ENCODE measurements around the gene ODAD4. TPM values are rescaled to one million over a fixed set of nuclear protein-coding genes. Genes with fewer than 3 reads are reported as not detected.
"Not testable (repeated sequence)": the region's sequence is repeated elsewhere in the genome, so short reads cannot be mapped to it uniquely, and the experiment has no call there.

The ODAD4 gene
- total RNA-seq, 2 donors from 2014 or later, result 0.74 to 1.2 TPM

DNA sequence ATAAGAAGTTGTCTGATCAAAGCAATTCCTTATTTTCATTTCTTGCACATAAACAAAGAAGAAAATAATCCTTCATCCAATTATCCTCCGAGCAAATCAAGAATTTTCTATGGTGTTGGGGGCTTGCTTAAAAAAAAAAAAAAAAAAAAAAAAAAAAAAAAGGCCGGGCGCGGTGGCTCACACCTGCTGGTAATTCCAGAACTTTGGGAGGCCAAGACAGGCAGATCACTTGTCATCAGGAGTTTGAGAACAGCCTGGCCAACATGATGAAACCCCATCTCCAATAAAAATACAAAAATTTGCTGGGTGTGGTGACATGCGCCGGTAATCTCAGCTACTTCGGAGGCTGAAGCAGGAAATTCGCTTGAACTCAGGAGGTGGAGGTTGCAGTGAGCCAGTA lies 55.5 kb downstream of the ODAD4 start:
- DNase-seq (ENCODE audit: low spot score), result no peak
- intact Hi-C loops (cut with DNase I), result no loop called here

DNA sequence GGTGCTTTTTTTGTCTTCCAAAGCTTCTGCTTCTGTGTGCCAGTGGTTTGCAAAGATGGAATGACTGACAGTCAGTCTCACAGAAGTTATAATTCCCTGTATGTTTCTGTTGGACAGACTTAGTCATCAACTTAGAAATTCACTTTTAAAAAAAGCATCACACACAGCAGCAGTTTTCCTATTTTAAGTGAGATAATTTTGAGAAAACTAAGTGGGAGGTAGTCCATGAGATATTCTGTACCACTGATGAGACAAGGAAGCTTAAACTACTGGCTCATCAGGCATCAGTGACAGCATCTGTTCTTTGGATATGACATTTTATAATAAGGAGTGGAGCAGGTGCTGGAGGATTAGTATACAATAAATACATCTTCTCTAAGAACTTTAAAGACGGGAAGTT lies 56.2 kb downstream of the ODAD4 start:
- DNase-seq (ENCODE audit: low spot score), result no peak
- intact Hi-C loops (cut with DNase I), result no loop called here

DNA sequence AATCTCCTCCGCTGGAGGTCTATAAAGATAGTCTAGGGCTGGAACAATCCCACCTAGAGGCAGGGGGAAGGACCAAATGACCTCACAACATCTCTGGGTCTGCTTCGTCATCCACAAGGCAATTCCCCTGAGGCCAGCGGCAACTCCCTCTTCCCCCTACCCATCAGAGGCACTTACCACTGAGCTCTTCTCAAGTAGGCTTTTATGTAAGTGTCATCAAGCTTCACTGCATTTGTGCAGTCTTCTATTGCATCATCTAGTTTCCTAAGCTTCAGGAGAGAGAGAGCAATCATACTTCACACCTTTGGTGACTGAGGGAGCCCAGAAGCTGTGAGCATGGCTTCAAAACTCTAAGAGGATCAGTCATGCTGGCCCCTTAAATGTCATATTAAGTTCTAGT lies 57.2 kb downstream of the ODAD4 start:
- DNase-seq (ENCODE audit: low spot score), result no peak
- intact Hi-C loops (cut with DNase I), result no loop called here

DNA sequence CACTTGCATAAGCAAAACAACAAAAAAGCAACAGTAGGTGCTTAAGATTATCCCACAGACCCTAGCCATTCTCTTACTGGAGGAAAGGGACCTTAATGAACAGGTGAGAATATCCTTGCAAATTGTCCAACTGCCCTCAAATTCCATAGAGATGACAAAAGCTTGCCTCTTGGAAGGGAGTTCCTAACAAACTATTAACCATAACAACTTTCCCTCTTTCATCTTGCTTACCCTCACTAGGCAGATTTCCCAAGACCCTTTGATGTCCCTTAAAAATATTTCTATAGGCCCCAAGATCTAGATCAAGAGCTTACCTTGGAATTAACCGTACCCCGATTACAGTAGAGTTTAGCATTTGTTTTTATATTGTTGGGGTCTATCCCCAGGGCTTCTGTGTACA lies 58.0 kb downstream of the ODAD4 start:
- DNase-seq (ENCODE audit: low spot score), result no peak
- intact Hi-C loops (cut with DNase I), result no loop called here

DNA sequence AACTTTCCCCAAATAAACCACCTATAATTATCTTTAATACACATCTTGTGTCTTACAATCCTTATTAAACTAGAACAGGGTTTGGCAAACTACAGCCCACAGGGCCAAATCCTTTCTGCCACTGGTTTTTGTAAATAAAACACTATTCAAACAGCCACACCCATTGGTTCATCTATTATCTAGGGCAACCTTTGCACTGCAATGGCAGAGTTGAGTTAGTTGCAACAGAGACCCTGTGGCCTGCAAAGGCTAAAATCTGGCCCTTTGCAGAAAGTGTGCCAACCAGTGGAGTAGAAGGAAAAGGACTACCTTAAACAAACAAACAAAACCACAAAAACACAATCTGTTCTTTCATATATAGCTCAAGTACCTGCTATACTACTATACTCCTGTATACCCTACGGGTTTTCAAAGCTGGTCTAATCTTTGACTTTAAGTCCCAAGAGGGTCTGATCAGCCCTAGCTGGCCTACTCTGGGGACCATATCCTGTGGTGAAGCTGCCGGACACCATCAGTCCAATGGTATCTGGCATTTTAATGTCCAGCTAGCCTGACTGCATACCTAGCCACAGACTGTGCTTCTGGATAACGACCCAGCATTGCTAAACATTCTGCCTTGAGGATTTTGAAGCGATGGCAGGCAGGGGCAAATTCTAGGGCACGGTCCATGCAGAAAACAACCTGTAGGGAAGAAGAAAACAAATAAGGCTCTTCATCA lies 59.4 kb downstream of the ODAD4 start:
- intact Hi-C loops (cut with DNase I), result no loop called here
- DNase-seq (ENCODE audit: low spot score), result no peak

DNA sequence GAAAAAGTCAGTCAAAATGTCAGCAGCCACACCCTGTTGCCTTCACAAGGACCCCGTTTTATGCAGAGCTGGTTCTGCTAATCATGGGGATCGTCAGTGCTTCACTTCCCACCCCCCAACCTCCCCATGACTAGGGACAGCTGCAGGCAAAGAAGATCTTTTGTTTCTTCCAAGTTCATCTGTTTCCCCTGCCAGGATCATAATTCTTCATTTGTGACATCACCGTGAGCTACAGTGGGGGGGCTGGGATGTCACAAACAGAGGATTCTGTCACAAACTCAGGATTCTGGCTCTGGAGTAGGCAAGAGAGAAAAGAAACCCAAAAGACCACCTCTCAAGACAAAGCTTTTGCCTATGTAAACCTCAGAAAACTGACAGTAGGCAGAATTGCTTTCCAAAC lies 62.2 kb downstream of the ODAD4 start:
- intact Hi-C loops (cut with DNase I), result no loop called here
- no peak for DNase-seq (ENCODE audit: low spot score)

DNA sequence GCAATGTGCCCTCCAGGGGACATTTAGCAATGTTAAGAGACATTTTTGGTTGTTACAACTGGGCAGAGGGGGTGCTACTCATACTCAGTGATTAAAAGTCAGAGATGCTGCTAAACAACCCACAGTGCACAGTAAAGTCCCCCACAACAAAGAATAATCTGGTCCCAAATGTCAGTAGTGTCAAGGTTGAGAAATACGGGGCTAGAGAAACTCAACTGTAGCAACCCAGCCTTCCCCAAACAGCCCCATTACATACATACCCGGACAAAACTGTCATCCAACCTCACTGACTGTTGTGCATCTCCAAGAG lies 66.4 kb downstream of the ODAD4 start:
- intact Hi-C loops (cut with DNase I), result no loop called here
- DNase-seq (ENCODE audit: low spot score), result no peak

DNA sequence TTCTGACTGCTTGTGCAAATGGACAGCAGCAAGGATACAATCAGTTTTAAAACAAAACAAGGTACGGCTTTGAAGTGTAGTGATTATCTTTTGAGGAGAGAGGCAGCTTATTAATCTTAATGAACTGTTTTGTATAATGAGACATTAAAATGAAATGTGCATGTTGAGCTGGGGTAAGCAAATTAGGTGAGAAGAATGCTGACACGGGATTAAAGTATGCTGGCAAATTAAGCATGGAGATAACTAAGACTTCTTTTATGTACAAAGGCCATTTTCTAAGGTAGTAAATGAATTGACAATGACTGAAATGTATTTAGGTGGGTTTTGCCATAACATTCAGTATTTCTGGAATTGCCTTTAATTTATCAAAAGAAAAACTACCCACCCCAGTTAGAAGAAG lies 68.1 kb downstream of the ODAD4 start:
- DNase-seq (ENCODE audit: low spot score), result no peak
- intact Hi-C loops (cut with DNase I), result no loop called here

DNA sequence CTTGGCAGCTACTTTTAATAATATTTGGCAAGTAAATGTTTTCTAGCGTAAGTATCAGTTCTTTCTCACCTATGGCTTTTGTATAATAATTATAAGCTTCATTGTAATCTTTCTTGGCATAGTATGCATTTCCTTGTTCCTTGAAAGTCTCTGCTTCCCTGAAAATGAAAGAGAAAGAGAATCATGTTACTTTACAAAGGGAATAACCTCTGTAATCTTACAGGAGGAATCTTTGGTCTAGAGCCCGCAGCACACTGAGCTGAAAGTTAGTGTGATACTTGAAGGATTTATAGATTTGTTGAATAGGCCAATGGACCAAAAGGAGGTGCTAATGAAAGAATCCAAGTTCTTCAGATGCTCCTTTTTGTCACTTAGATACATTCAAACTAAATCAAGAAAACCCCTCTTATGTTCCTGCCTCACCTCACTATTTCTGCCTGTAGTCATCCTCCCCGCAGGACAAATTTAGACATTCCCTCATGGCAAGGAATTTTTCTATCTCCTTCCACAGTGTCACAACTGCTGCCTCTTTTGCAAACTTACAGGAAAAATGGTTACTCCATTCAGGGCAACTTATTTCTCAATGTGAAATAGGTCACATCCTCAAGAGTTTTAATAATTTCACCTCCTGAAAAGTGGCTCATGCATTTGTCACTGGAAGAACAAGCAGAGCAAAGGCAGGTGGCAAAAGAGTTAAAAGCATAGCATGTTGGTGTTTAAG lies 70.2 kb downstream of the ODAD4 start:
- intact Hi-C loops (cut with DNase I), result no loop called here
- DNase-seq (ENCODE audit: low spot score), result no peak

DNA sequence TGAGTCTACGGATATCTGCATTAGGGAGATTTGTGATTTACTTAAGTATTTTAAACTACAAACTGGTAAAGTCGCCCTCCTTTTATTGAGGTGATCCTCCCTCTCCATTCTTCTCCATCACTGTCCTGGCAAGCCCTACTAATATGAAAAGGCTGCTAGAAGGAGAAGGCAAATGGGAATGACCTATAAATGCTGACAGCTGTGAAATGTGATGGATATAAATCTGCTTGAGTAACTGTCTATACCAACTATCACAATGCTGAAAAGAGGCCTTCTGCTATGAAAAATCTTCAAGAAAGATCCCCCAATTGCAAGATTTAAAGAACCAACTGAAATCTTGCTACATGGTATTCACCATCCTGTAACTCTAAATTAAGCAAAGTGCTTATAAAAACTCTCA lies 71.3 kb downstream of the ODAD4 start:
- intact Hi-C loops (cut with DNase I), result no loop called here
- DNase-seq (ENCODE audit: low spot score), result no peak

DNA sequence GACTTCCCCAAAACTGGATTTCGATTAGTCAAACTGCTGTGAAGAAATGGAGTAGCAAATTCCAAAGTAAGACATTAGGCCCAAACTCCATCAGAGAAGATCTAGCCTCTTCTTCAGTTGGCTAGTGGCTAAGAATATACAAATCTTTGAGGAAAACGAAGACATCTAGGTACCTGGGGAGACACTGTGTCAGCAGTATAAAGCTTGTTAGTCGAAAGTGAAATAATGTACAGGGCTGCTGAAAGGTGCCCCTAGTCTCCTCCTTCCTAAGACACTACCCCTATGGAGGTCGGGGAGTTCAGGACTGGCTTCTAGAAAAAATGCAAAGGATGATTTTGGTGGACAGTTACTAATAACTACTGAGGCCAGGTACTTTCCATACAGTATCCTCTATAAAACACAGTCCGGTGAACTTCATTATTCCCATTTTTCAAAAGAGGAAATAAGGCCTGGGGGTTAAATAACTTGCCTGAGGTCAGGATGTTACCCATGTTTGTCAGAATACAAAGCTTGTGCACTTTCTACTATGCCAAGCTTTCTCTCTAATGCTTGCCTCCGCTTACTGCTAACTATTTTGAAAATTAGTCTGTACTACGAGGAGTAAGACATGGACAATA lies 71.9 kb downstream of the ODAD4 start:
- no peak for DNase-seq (ENCODE audit: low spot score)
- intact Hi-C loops (cut with DNase I), result no loop called here

DNA sequence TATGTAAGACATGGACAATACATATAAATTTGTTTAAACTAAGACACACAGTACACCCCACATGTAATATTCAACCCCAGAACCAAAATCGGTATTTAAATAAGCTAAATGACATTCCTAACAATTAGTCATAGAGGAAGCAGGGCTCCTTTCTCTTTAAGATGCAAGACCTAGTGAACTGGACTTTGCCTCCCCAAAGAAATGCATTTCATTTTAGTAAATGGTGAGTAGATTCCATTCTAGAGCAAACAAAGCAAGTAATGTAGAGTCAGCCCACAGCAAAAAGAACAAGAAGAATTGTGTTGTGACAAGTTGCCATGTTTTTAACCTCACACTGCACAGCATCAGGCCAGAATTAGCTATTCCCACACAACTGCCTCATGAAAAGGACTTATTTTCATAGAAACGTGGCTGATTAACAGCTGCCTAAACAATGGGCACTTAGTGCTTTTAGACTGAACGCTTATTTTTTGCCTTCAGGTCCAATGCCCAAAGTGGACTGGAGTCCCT lies 72.4 kb downstream of the ODAD4 start:
- no peak for DNase-seq (ENCODE audit: low spot score)
- intact Hi-C loops (cut with DNase I), result no loop called here

DNA sequence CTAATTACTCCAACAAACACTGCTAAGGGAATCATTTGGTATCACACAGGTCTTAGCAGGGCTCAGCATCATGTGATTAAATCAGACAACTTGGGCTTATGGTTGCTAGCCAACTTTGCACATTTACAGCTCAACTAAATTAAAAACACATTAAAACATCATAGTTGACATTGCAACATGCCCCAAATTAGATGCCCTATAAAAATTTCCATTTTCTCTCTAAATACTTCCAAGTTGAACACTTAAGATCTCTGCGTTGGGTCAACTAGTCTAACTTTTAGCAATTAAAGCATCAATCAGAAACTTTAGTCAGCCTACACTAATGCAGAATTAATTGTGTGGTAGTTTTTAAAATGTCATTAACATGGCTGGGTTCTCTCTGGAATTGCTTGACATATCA lies 74.7 kb downstream of the ODAD4 start:
- intact Hi-C loops (cut with DNase I), result no loop called here

DNA sequence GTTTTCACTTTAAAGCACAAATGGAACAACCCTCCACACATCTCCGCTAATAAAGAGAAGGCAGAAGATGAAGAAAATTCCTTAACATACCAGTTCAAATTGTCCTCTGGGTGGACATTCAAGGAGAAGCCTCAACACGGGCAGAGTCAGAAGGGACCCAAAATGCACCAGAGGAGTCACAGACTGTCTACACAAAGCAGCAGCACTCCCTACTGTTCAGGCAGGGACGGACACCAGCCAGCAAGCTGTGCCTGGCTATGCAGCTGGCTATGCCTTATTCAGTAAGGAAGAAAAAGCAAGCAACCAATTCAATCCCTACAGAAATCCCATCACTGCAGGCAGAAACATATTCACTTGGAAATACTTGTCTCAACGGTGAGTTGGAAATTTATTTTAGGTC lies 78.8 kb downstream of the ODAD4 start:
- intact Hi-C loops (cut with DNase I), result no loop called here
- no peak for DNase-seq (ENCODE audit: low spot score)

More for the DNA sequence above, 74.7 kb downstream of the ODAD4 start:
- DNase-seq (ENCODE audit: low spot score), result no peak

DNA sequence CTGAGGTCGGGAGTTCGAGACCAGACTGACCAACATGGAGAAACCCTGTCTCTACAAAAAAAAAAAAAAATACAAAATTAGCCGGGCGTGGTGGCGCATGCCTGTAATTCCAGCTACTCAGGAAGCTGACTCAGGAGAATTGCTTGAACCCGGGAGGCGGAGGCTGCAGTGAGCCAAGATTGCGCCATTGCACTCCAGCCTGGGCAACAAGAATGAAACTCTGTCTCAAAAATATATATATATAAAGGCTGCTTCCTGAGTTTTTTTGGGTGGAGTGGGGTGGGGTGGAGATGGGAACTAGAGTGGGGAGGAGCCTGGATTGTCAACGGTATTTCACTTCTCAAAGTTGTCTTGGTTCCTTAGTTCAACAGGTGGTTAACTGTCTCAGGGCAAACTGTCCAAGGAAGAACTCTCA lies 79.9 kb downstream of the ODAD4 start:
- intact Hi-C loops (cut with DNase I); DNase-seq (ENCODE audit: low spot score): not testable (repeated sequence)

DNA sequence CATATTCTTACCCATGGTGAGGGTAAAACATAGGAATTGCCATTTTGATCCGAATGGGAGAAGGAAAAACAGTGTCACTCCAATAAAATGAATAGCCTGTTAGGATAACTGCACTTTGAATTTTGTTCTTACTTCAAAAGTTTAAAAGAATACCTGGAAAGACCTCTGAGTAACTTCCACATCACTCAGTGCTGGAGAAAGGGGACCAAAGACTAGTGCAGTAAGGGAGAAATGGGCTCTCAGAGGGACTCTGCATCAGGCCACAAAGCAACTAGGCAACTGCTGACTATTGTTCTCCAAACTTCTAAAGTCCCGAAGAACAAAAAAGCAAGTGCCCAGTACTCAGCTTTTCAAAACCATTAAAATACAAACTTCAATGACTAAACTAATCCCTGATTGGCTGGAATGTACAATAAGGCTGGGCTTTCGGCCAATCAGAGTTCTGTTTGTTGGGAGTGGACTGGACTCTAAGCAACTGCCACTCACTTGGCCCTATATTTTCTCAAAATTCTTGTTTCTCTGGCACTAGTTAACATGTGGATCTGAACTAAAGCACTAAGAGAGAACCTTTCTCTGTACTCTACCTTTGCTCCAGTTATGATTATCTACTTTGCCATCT lies 80.6 kb downstream of the ODAD4 start:
- no peak for DNase-seq (ENCODE audit: low spot score)
- intact Hi-C loops (cut with DNase I), result no loop called here

DNA sequence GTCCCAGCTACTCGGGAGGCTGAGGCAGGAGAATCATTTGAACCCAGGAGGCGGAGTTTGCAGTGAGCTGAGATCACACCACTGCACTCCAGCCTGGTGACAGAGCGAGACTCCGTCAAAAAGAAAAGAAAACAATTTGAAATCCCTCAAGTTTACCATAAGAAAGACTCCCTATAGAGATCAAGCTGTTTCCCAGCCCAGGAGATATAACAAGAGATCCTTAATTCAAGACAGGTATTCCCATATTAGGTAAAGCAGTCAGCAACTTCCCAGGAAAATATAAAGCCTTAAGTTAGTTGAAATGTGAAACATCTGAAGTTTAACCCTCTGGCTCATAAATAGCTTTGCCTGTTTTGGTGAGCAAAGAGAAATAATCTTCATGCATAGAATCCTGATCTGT lies 81.9 kb downstream of the ODAD4 start:
- intact Hi-C loops (cut with DNase I); DNase-seq (ENCODE audit: low spot score): not testable (repeated sequence)

DNA sequence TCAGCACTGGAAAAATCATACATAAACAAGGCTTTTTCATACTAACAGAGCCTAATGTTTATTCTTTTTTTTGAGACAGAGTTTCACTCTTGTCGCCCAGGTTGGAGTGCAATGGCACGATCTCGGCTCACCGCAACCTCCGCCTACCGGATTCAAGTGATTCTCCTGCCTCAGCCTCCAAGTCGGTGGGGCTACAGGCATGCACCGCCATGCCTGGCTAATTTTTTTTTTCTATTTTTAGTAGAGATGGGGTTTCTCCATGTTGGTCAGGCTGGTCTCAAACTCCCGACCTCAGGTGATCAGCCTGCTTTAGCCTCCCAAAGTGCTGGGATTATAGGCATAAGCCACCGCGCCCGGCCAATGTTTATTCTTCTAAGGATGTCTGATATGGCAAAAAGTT lies 83.3 kb downstream of the ODAD4 start:
- intact Hi-C loops (cut with DNase I); DNase-seq (ENCODE audit: low spot score): not testable (repeated sequence)
